Endodermal cell (in vitro differentiated cells): ENCODE results near the gene THNSL1. TPM values are rescaled to one million over a fixed set of nuclear protein-coding genes. Genes with fewer than 3 reads are reported as not detected.

ENCODE experiments used
- DNase-seq: peaks from one replicate; pipeline ENCODE4 v3.0.0-alpha.2; 2017
- H3K27ac ChIP-seq: 2 replicates; pipeline ENCODE4 v1.5.1; 2013; ENCODE audit warnings: mild to moderate bottlenecking, low read depth, low read length, moderate library complexity
- H3K27me3 ChIP-seq: 2 replicates; pipeline ENCODE4 v1.6.1; 2013; ENCODE audit warnings: mild to moderate bottlenecking, low read length, moderate library complexity; ENCODE audit not compliant: insufficient read depth, control insufficient read depth, poor library complexity, severe bottlenecking
- H3K36me3 ChIP-seq: 2 replicates; pipeline ENCODE4 v1.7.0; 2013; ENCODE audit warnings: mild to moderate bottlenecking, low read length, moderate library complexity; ENCODE audit not compliant: control insufficient read depth, insufficient read depth
- H3K4me1 ChIP-seq: one replicate; pipeline ENCODE4 v1.7.0; 2013; ENCODE audit warnings: low read length; ENCODE audit not compliant: control insufficient read depth, insufficient read depth
- H3K4me3 ChIP-seq: 2 replicates; pipeline ENCODE4 v1.5.1; 2013; ENCODE audit warnings: mild to moderate bottlenecking, low read length, moderate library complexity
- H3K9ac ChIP-seq: 2 replicates; pipeline ENCODE4 v1.6.1; 2013; ENCODE audit warnings: mild to moderate bottlenecking, low read length, moderate library complexity; ENCODE audit not compliant: poor library complexity, severe bottlenecking; ENCODE audit errors: extremely low read depth
- H3K9me3 ChIP-seq: 2 replicates; pipeline ENCODE4 v1.6.1; 2013; ENCODE audit warnings: mild to moderate bottlenecking, low read length, moderate library complexity; ENCODE audit not compliant: control insufficient read depth
- H3K27ac Mint-ChIP-seq: 2 replicates; pipeline ENCODE4 v1.8.0; 2020; ENCODE audit warnings: mixed read lengths
- H3K27me3 Mint-ChIP-seq: 2 replicates; pipeline ENCODE4 v1.8.0; 2021; ENCODE audit warnings: mild to moderate bottlenecking, mixed read lengths; ENCODE audit not compliant: insufficient read depth
- H3K36me3 Mint-ChIP-seq: 2 replicates; pipeline ENCODE4 v1.8.0; 2020; ENCODE audit warnings: low read depth, mixed read lengths
- H3K4me1 Mint-ChIP-seq: 2 replicates; pipeline ENCODE4 v1.8.0; 2020; ENCODE audit warnings: mixed read lengths
- H3K4me3 Mint-ChIP-seq: 2 replicates; pipeline ENCODE4 v1.8.0; 2020; ENCODE audit warnings: mild to moderate bottlenecking, moderate library complexity, mixed read lengths
- H3K9me3 Mint-ChIP-seq: 2 replicates; pipeline ENCODE4 v1.8.0; 2020; ENCODE audit warnings: mild to moderate bottlenecking, mixed read lengths
- CTCF ChIP-seq: fragments of 200-600 bp; sonication (generic); conservative IDR thresholded peaks from 2 replicates; pipeline ENCODE4 v1.5.0; 2021; ENCODE audit warnings: antibody characterized with exemption, mild to moderate bottlenecking
- WGBS, 2 experiments: methylation state at CpG; one replicate each; pipeline versions ENCODE4 v1.1.5 to v1.1.7; 2013; ENCODE audit warnings: missing lambda C conversion rate in 2 of 2, mixed read lengths in 1 of 2; ENCODE audit not compliant: insufficient coverage in 1 of 2, insufficient read length in 1 of 2; 5-methylcytosine and 5-hydroxymethylcytosine counted together
- total RNA-seq, 2 donors: library from RNA; stranded (reverse); fragmentation: NEBNext Ultra II Directional in 1 of 2; extraction: Animal tissue kit (Norgen Biotek cat#: 25700) in 1 of 2; gene quantifications; 2 replicates in 1 of 2; 3 replicates in 1 of 2; pipeline ENCODE4 v1.2.1, GENCODE V29; 2021

Gene THNSL1
- total RNA-seq, 2 donors from 2014 or later, result 7.2 to 8.7 TPM

- H3K9me3 ChIP-seq, result no peaks in the 10 kb centered on the region
- H3K27ac Mint-ChIP-seq, result no peak overlapping the region
- H3K27ac ChIP-seq, result no peak overlapping the region
- no peaks in the 10 kb centered on the region for H3K4me1 Mint-ChIP-seq
- no peak overlapping the region for H3K4me3 Mint-ChIP-seq
- TF ChIP-seq CTCF, result no peak
- H3K9me3 Mint-ChIP-seq, result no peaks in the 10 kb centered on the region
- no peaks in the 10 kb centered on the region for H3K4me1 ChIP-seq
- no peak for DNase-seq
- H3K4me3 ChIP-seq, result no peak overlapping the region
- H3K9ac ChIP-seq, result no peak overlapping the region
- no peaks in the 10 kb centered on the region for H3K36me3 ChIP-seq
- WGBS, 2 experiments, result 63 to 100% methylated on average over 1 to 3 of the region's 3 CpGs
- H3K27me3 Mint-ChIP-seq, result no peaks in the 10 kb centered on the region
- H3K36me3 Mint-ChIP-seq, result no peaks in the 10 kb centered on the region
- H3K27me3 ChIP-seq, result no peaks in the 10 kb centered on the region
Observed at GRCh38 chr10:24984906-24985305, 31.5 kb upstream of the THNSL1 start.

- TF ChIP-seq CTCF, result no peak
- H3K27ac ChIP-seq, result no peak overlapping the region
- 82 to 89% methylated on average over 9 to 12 of the region's 12 CpGs for WGBS, 2 experiments
Observed at GRCh38 chr10:24988831-24989640, 27.4 kb upstream of the THNSL1 start.

GRCh38 chr10:24989867-24990266 is 26.5 kb upstream of the THNSL1 start:
- H3K4me3 Mint-ChIP-seq, result no peak overlapping the region
- no peak for DNase-seq

More at GRCh38 chr10:24988831-24989640, 27.4 kb upstream of the THNSL1 start:
- Mint-ChIP-seq H3K36me3 (no peaks in the 10 kb centered on the region), H3K27ac (no peak overlapping the region), H3K4me3 (no peak overlapping the region), H3K9me3 (no peaks in the 10 kb centered on the region), H3K27me3 (peaks cover 1% of the 10 kb centered on the region), H3K4me1 (no peaks in the 10 kb centered on the region)
- H3K9ac ChIP-seq, result no peak overlapping the region
- H3K4me3 ChIP-seq, result no peak overlapping the region
- H3K9me3 ChIP-seq, result no peaks in the 10 kb centered on the region
- no peak for DNase-seq
- H3K36me3 ChIP-seq, result no peaks in the 10 kb centered on the region
- no peaks in the 10 kb centered on the region for H3K27me3 ChIP-seq
- no peaks in the 10 kb centered on the region for H3K4me1 ChIP-seq

More at GRCh38 chr10:24989867-24990266, 26.5 kb upstream of the THNSL1 start:
- Mint-ChIP-seq H3K36me3 (no peaks in the 10 kb centered on the region), H3K27me3 (peaks cover 1% of the 10 kb centered on the region), H3K27ac (no peak overlapping the region), H3K4me1 (no peaks in the 10 kb centered on the region), H3K9me3 (no peaks in the 10 kb centered on the region)
- Histone ChIP-seq H3K27ac (no peak overlapping the region), H3K9me3 (no peaks in the 10 kb centered on the region), H3K27me3 (no peaks in the 10 kb centered on the region), H3K4me3 (no peak overlapping the region), H3K9ac (no peak overlapping the region), H3K4me1 (no peaks in the 10 kb centered on the region), H3K36me3 (no peaks in the 10 kb centered on the region)
- TF ChIP-seq CTCF, result no peak
- WGBS, 2 experiments, result no CpG with 5 or more reads among the region's 1 CpG
